GM18873 (cell line): Measurements from ENCODE around the gene PIP5KL1.

Experiments
- ATAC-seq: cut with Tn5 transposase; IDR thresholded peaks from one replicate; pipeline ENCODE4 v1.9.1; 2021; ENCODE audit warnings: mild to moderate bottlenecking, moderate library complexity, moderate number of reproducible peaks; ENCODE audit not compliant: unreplicated experiment, low FRiP score

PIP5KL1 gene

GRCh38 chr9:127917603-127918002 lies 13.0 kb downstream of the PIP5KL1 start:
- ATAC-seq, result no peak

- no peak for ATAC-seq
These were observed 13.6 kb downstream of the PIP5KL1 start, which contains the start of gene ST6GALNAC4 for GRCh38 chr9:127916720-127917581. TSS of gene ST6GALNAC4 (minus strand) at chr9:127917041. CDS start at chr9:127916419, 622 bp downstream.

GRCh38 chr9:127915801-127916719 lies 14.5 kb downstream of the PIP5KL1 start:
- no peak for ATAC-seq

GRCh38 chr9:127915325-127915752 lies 15.2 kb downstream of the PIP5KL1 start:
- ATAC-seq, result no peak

GRCh38 chr9:127913682-127914081 lies 16.9 kb downstream of the PIP5KL1 start:
- no peak for ATAC-seq

- ATAC-seq, result no peak
These were observed 17.7 kb downstream of the PIP5KL1 start for GRCh38 chr9:127912882-127913281.

GRCh38 chr9:127912296-127912695 lies 18.3 kb downstream of the PIP5KL1 start:
- no peak for ATAC-seq

- ATAC-seq, result no peak
These were observed 19.9 kb downstream of the PIP5KL1 start for GRCh38 chr9:127910613-127911205.

GRCh38 chr9:127909839-127910273 lies 20.7 kb downstream of the PIP5KL1 start:
- ATAC-seq, result no peak

- ATAC-seq, result no peak
These were observed 22.0 kb downstream of the PIP5KL1 start for GRCh38 chr9:127908660-127908926.

- ATAC-seq, result no peak
These were observed 22.5 kb downstream of the PIP5KL1 start for GRCh38 chr9:127907867-127908659.

- no peak for ATAC-seq
These were observed 24.8 kb downstream of the PIP5KL1 start for GRCh38 chr9:127905788-127906191.

- no peak for ATAC-seq
These were observed 25.4 kb downstream of the PIP5KL1 start for GRCh38 chr9:127905004-127905728.

GRCh38 chr9:127904561-127905003 lies 26.0 kb downstream of the PIP5KL1 start:
- ATAC-seq, result no peak

- no peak for ATAC-seq
These were observed 26.8 kb downstream of the PIP5KL1 start for GRCh38 chr9:127903557-127904475.

- ATAC-seq, result no peak
These were observed 31.2 kb downstream of the PIP5KL1 start, which contains the start of gene ST6GALNAC6 for GRCh38 chr9:127899128-127899943. TSS of gene ST6GALNAC6 (minus strand) at chr9:127899603. CDS start at chr9:127897981, 1,622 bp downstream.

- no peak for ATAC-seq
These were observed 32.0 kb downstream of the PIP5KL1 start for GRCh38 chr9:127898433-127899127.
